Endothelial cell of umbilical vein (primary cell): ENCODE data around the gene USP6NL. TPM values are rescaled to one million over a fixed set of nuclear protein-coding genes. Genes with fewer than 3 reads are reported as not detected.

Experiments
- BruUV-seq: library from RNA; stranded (reverse); fragments of 400-500 nt; replicated peaks from 2 replicates; lab custom pipeline; 2021; lab: Mats Ljungman, UMichigan
- CTCF ChIA-PET: fragments of 300-600, 350-600 bp; sonication (Branson Sonifier 250); formaldehyde crosslinking; loops from one replicate; lab custom pipeline; 2021; ENCODE audit warnings: antibody characterized with exemption, inconsistent platforms; lab: Charles Lee
- POLR2A ChIA-PET: fragments of 300-600, 350-600 bp; sonication (Branson Sonifier 250); formaldehyde crosslinking; loops from one replicate; lab custom pipeline; 2021; ENCODE audit warnings: antibody characterized with exemption, inconsistent platforms; lab: Charles Lee
- DNase-seq: peaks from one replicate; pipeline ENCODE4 v3.0.0-alpha.2; 2011; ENCODE audit warnings: low read depth, low spot score
- FAIRE-seq: peaks from 2 replicates; lab custom pipeline; 2011; peaks lifted over from hg19 to GRCh38; lab: Jason Lieb, UNC
- H2AFZ ChIP-seq: 2 replicates; pipeline ENCODE4 v1.6.0; 2012; ENCODE audit warnings: low read depth, low read length, control low read depth, inconsistent platforms
- H3K27ac ChIP-seq: 2 replicates; pipeline ENCODE4 v1.5.1; 2011; ENCODE audit warnings: low read depth, mild to moderate bottlenecking, control low read depth, low read length, moderate library complexity; ENCODE audit not compliant: insufficient read depth
- H3K27me3 ChIP-seq, 2 experiments: 2 replicates each; pipeline versions ENCODE4 v1.6.0 to v1.6.1; 2011; ENCODE audit warnings: low read length in 2 of 2, mixed read lengths in 1 of 2; ENCODE audit not compliant: control insufficient read depth in 2 of 2, insufficient read depth in 2 of 2
- H3K36me3 ChIP-seq, 2 experiments: 2 replicates in 1 of 2; 3 replicates in 1 of 2; pipeline ENCODE4 v1.5.1; 2011; ENCODE audit warnings: low read length in 2 of 2, mild to moderate bottlenecking in 1 of 2, moderate library complexity in 1 of 2; ENCODE audit not compliant: control insufficient read depth in 2 of 2, insufficient read depth in 2 of 2; ENCODE audit errors: extremely low read depth in 1 of 2
- H3K4me1 ChIP-seq: 3 replicates; pipeline ENCODE4 v1.5.1; 2011; ENCODE audit warnings: mild to moderate bottlenecking, low read length; ENCODE audit not compliant: control insufficient read depth, insufficient read depth; ENCODE audit errors: extremely low read depth
- H3K4me2 ChIP-seq: 2 replicates; pipeline ENCODE4 v1.6.1; 2011; ENCODE audit warnings: low read length, control low read depth, mixed read lengths; ENCODE audit not compliant: insufficient read depth
- H3K4me3 ChIP-seq, 3 experiments: fragments of 200-600 bp in 1 of 3; sonication (generic), shearing (Covaris generic) in 1 of 3; replicated peaks in 1 of 3; 2 replicates each; pipeline ENCODE4 v1.5.1; 2011 to 2016; ENCODE audit warnings: control low read depth in 3 of 3, low read length in 3 of 3, mild to moderate bottlenecking in 2 of 3, inconsistent platforms in 1 of 3, low read depth in 1 of 3, moderate library complexity in 1 of 3; ENCODE audit not compliant: insufficient read depth in 1 of 3
- H3K79me2 ChIP-seq: 2 replicates; pipeline ENCODE4 v1.6.0; 2012; ENCODE audit warnings: low read length, inconsistent platforms; ENCODE audit not compliant: control insufficient read depth, insufficient read depth
- H3K9ac ChIP-seq: replicated peaks from 2 replicates; pipeline ENCODE3; 2011; ENCODE audit warnings: low read length, control low read depth; ENCODE audit not compliant: insufficient read depth; ENCODE audit errors: extremely low read depth
- H3K9me1 ChIP-seq: replicated peaks from 3 replicates; pipeline ENCODE4 v1.6.0; 2011; ENCODE audit warnings: mild to moderate bottlenecking, low read length; ENCODE audit not compliant: control insufficient read depth, insufficient read depth; ENCODE audit errors: extremely low read depth
- H3K9me3 ChIP-seq: replicated peaks from 2 replicates; pipeline ENCODE4 v1.5.1; 2012; ENCODE audit warnings: low read length, inconsistent platforms; ENCODE audit not compliant: control insufficient read depth, insufficient read depth
- H4K20me1 ChIP-seq: replicated peaks from 2 replicates; pipeline ENCODE3; 2011; ENCODE audit warnings: mild to moderate bottlenecking, low read length; ENCODE audit not compliant: control insufficient read depth, insufficient read depth; ENCODE audit errors: extremely low read depth
- CTCF ChIP-seq, 2 donors: IDR thresholded peaks; 1 replicate in 1 of 2; 2 replicates in 1 of 2; pipeline ENCODE4 v1.5.1; 2011; ENCODE audit warnings: low read length in 2 of 2, mild to moderate bottlenecking in 2 of 2, moderate library complexity in 2 of 2, control low read depth in 1 of 2, inconsistent platforms in 1 of 2, low read depth in 1 of 2; ENCODE audit not compliant: insufficient read depth in 1 of 2; ENCODE audit errors: extremely low read depth in 1 of 2
- EZH2 ChIP-seq: IDR thresholded peaks from 2 replicates; pipeline ENCODE4 v1.6.1; 2012; ENCODE audit warnings: borderline replicate concordance, low read depth, mild to moderate bottlenecking, moderate library complexity, low read length, inconsistent platforms; ENCODE audit not compliant: severe bottlenecking
- FOS ChIP-seq: IDR thresholded peaks from 2 replicates; pipeline ENCODE4 v1.6.1; 2011; ENCODE audit warnings: mild to moderate bottlenecking, low read length, moderate library complexity, borderline replicate concordance; ENCODE audit not compliant: insufficient read depth
- GATA2 ChIP-seq: IDR thresholded peaks from 2 replicates; pipeline ENCODE4 v1.7.0; 2011; ENCODE audit warnings: low read depth, mild to moderate bottlenecking, moderate library complexity, mixed read lengths, low read length; ENCODE audit not compliant: insufficient read length, insufficient read depth
- JUN ChIP-seq: IDR thresholded peaks from 2 replicates; pipeline ENCODE4 v1.6.1; 2011; ENCODE audit warnings: borderline replicate concordance, low read depth; ENCODE audit not compliant: insufficient read length, insufficient read depth
- MAX ChIP-seq: IDR thresholded peaks from 2 replicates; pipeline ENCODE4 v1.6.1; 2011; ENCODE audit not compliant: insufficient read depth, insufficient read length
- MYC ChIP-seq: IDR thresholded peaks from one replicate; pipeline ENCODE4 v1.6.1; 2011; ENCODE audit warnings: mild to moderate bottlenecking, low read depth, low read length
- POLR2A ChIP-seq: IDR thresholded peaks from 2 replicates; pipeline ENCODE4 v1.6.1; 2012; ENCODE audit warnings: low read depth, mild to moderate bottlenecking, control low read depth, low read length
- POLR2AphosphoS5 ChIP-seq: IDR thresholded peaks from 2 replicates; pipeline ENCODE4 v1.6.1; 2012; ENCODE audit warnings: low read depth, mild to moderate bottlenecking, control low read depth, low read length, moderate library complexity; ENCODE audit not compliant: insufficient read depth
- dilution Hi-C: fragments of 300-500 bp; cut with MboI; formaldehyde crosslinking; loops from one replicate; pipeline ENCODE4 v1.15.0; 2019; ENCODE audit warnings: low sequenced_read_pairs; ENCODE audit not compliant: extremely low pct_ligation_motif_present
- intact Hi-C: fragments of 100-400 bp; cut with micrococcal nuclease; formaldehyde crosslinking; loops from one replicate; pipeline ENCODE4 v1.10.0; 2022
- polyA plus RNA-seq, 4 experiments: library from polyadenylated mRNA; depleted of rRNA in 3 of 4; stranded (reverse) in 3 of 4; unstranded in 1 of 4; fragments of >200 nt; gene quantifications; 2 replicates each; pipeline versions ENCODE4 v1.2.1 to v1.2.3, GENCODE V29; 2011 to 2012; ENCODE audit warnings: missing spikeins in 1 of 4
- total RNA-seq: library from RNA; stranded (reverse); gene quantifications from 2 replicates; pipeline ENCODE4 v1.2.3, GENCODE V29; 2021

USP6NL gene
- total and polyA plus RNA-seq, 2 donors (not counting 3 experiments of a cell fraction or from before 2014, with no cell fraction given): 13.5 to 29.2 TPM

GRCh38 chr10:11431216-11431555 is 180.3 kb downstream of the USP6NL start:
- POLR2A ChIA-PET: no interaction called here
- no peaks in the 10 kb centered on the region for H3K36me3 ChIP-seq
- no peaks in the 10 kb centered on the region for H3K9me1 ChIP-seq
- peaks cover 0 to 2% of the 10 kb centered on the region in 2 experiments for H3K27me3 ChIP-seq
- no peaks in the 10 kb centered on the region for H4K20me1 ChIP-seq
- no peak overlapping the region for H3K4me3 ChIP-seq
- TF ChIP-seq FOS: no peak
- TF ChIP-seq JUN: no peak
- no peak for TF ChIP-seq POLR2A
- no peak for TF ChIP-seq MAX
- no peak for TF ChIP-seq MYC
- TF ChIP-seq GATA2: no peak
- no peak for TF ChIP-seq CTCF (IDR thresholded peaks at IDR 0.05; ENCODE audit: extremely low read depth in 1 of 2, insufficient read depth in 1 of 2, low read depth in 1 of 2, low read length in 2 of 2)
- TF ChIP-seq EZH2: no peak
- TF ChIP-seq POLR2AphosphoS5: no peak
- BruUV-seq: no TSS peak
- no peaks in the 10 kb centered on the region for H3K79me2 ChIP-seq
- FAIRE-seq (no peak), DNase-seq (no peak)
- H3K9ac ChIP-seq: no peak overlapping the region
- no peak overlapping the region for H3K27ac ChIP-seq
- no peak overlapping the region for H2AFZ ChIP-seq
- H3K4me1 ChIP-seq: no peaks in the 10 kb centered on the region
- CTCF ChIA-PET: no interaction called here
- intact Hi-C loops (no loop called here), dilution Hi-C loops (no loop called here)
- H3K9me3 ChIP-seq: no peaks in the 10 kb centered on the region
- H3K4me2 ChIP-seq: no peak overlapping the region
